ENCODE data around the gene FBXL13.

The FBXL13 gene

GRCh38 chr7:102898532-102898859 lies 176.1 kb downstream of the FBXL13 start:
- TF ChIP-seq CREB1 (IDR thresholded peaks at IDR 0.05; ENCODE audit: low read depth) (no peak), EP300 (IDR thresholded peaks at IDR 0.05; ENCODE audit: borderline replicate concordance) (no peak), FOXM1 (IDR thresholded peaks at IDR 0.05; ENCODE audit: borderline replicate concordance, low read depth) (no peak), EGR1 (IDR thresholded peaks at IDR 0.05) (no peak), CEBPB (IDR thresholded peaks at IDR 0.05) (no peak)

DNA sequence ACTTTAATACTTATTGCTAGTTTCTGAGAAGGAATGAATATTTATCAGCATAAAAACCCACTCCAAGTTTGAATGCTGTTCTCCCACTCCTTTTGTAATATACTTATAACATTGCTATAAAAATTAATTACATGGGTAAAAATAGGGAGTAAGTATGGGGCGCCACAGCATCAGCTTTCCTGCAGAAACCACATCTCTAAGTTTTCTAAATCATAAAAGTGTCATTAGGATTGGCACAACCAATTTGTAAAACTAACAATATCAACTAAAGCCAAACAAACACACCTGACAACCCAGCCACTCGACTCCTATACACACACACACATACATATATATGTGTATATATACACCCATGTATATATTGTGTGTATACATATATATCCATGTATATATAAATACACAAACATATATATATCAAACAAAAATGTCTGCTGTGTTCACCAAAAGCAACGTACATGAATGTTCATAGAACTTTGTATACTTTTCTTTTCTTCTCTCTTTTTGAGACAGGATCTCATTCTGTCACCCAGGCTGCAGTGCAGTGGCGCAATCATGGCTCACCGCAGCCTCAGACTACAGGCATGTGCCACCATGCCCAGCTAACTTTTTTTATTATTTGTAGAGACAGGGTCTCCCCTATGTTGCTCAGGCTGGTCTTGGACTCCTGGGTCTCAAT lies 176.6 kb downstream of the FBXL13 start:
- TF ChIP-seq CEBPB (IDR thresholded peaks at IDR 0.05): no peak
- TF ChIP-seq RAD21 (IDR thresholded peaks at IDR 0.05; ENCODE audit: low read depth): no peak
- no peak for TF ChIP-seq TCF12 (IDR thresholded peaks at IDR 0.05; ENCODE audit: low read depth)
- no peak for TF ChIP-seq ZBTB7A (IDR thresholded peaks at IDR 0.05; ENCODE audit: low read depth)
- TF ChIP-seq USF1 (IDR thresholded peaks at IDR 0.05): no peak
- TF ChIP-seq NFIC (IDR thresholded peaks at IDR 0.05): no peak
- TF ChIP-seq FOXM1 (IDR thresholded peaks at IDR 0.05; ENCODE audit: borderline replicate concordance, low read depth): no peak
- no peak for TF ChIP-seq EGR1 (IDR thresholded peaks at IDR 0.05)
- no peak for TF ChIP-seq TAF1 (IDR thresholded peaks at IDR 0.05; ENCODE audit: low read depth)
- TF ChIP-seq TEAD4 (IDR thresholded peaks at IDR 0.05): no peak
- no peak for TF ChIP-seq REST (IDR thresholded peaks at IDR 0.05; ENCODE audit: low read depth)
- no peak for TF ChIP-seq EP300 (IDR thresholded peaks at IDR 0.05; ENCODE audit: borderline replicate concordance)
- TF ChIP-seq CREB1 (IDR thresholded peaks at IDR 0.05; ENCODE audit: low read depth): no peak
- no peak for TF ChIP-seq YY1 (IDR thresholded peaks at IDR 0.05; ENCODE audit: low read depth)
- TF ChIP-seq, protein P1, sequence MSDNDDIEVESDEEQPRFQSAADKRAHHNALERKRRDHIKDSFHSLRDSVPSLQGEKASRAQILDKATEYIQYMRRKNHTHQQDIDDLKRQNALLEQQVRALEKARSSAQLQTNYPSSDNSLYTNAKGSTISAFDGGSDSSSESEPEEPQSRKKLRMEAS (IDR thresholded peaks at IDR 0.05): no peak

- TF ChIP-seq, protein P1 (IDR thresholded peaks at IDR 0.05): no peak
- TF ChIP-seq CREB1 (IDR thresholded peaks at IDR 0.05; ENCODE audit: low read depth) (no peak), TAF1 (IDR thresholded peaks at IDR 0.05; ENCODE audit: low read depth) (no peak), ZBTB7A (IDR thresholded peaks at IDR 0.05; ENCODE audit: low read depth) (no peak), YY1 (IDR thresholded peaks at IDR 0.05; ENCODE audit: low read depth) (no peak), EP300 (IDR thresholded peaks at IDR 0.05; ENCODE audit: borderline replicate concordance) (no peak), EGR1 (IDR thresholded peaks at IDR 0.05) (no peak), REST (IDR thresholded peaks at IDR 0.05; ENCODE audit: low read depth) (no peak), NFIC (IDR thresholded peaks at IDR 0.05) (no peak), USF1 (IDR thresholded peaks at IDR 0.05) (no peak), TCF12 (IDR thresholded peaks at IDR 0.05; ENCODE audit: low read depth) (no peak), FOXM1 (IDR thresholded peaks at IDR 0.05; ENCODE audit: borderline replicate concordance, low read depth) (no peak), TEAD4 (IDR thresholded peaks at IDR 0.05) (no peak), RAD21 (IDR thresholded peaks at IDR 0.05; ENCODE audit: low read depth) (no peak), CEBPB (IDR thresholded peaks at IDR 0.05) (no peak)
These were observed 177.4 kb downstream of the FBXL13 start for GRCh38 chr7:102897211-102897631.

GRCh38 chr7:102896585-102896984 lies 178.0 kb downstream of the FBXL13 start:
- no peak for TF ChIP-seq YY1 (IDR thresholded peaks at IDR 0.05; ENCODE audit: low read depth)
- TF ChIP-seq TEAD4 (IDR thresholded peaks at IDR 0.05): no peak
- TF ChIP-seq FOXM1 (IDR thresholded peaks at IDR 0.05; ENCODE audit: borderline replicate concordance, low read depth): no peak
- TF ChIP-seq RAD21 (IDR thresholded peaks at IDR 0.05; ENCODE audit: low read depth): no peak
- TF ChIP-seq, protein P1 (IDR thresholded peaks at IDR 0.05): no peak
- no peak for TF ChIP-seq TAF1 (IDR thresholded peaks at IDR 0.05; ENCODE audit: low read depth)
- no peak for TF ChIP-seq NFIC (IDR thresholded peaks at IDR 0.05)
- no peak for TF ChIP-seq REST (IDR thresholded peaks at IDR 0.05; ENCODE audit: low read depth)
- no peak for TF ChIP-seq ZBTB7A (IDR thresholded peaks at IDR 0.05; ENCODE audit: low read depth)
- no peak for TF ChIP-seq USF1 (IDR thresholded peaks at IDR 0.05)
- no peak for TF ChIP-seq EP300 (IDR thresholded peaks at IDR 0.05; ENCODE audit: borderline replicate concordance)
- no peak for TF ChIP-seq CEBPB (IDR thresholded peaks at IDR 0.05)
- TF ChIP-seq EGR1 (IDR thresholded peaks at IDR 0.05): no peak
- no peak for TF ChIP-seq TCF12 (IDR thresholded peaks at IDR 0.05; ENCODE audit: low read depth)
- no peak for TF ChIP-seq CREB1 (IDR thresholded peaks at IDR 0.05; ENCODE audit: low read depth)

Measured in Ishikawa (cell line).